Stimulated activated naive CD4-positive, alpha-beta T cell treated with Interleukin-2 at 50 U/mL for 16 hours (primary cell): ENCODE measurements around the gene LMOD2.

Experiments
- DNase-seq: peaks from one replicate; lab custom pipeline; 2025; lab: John Stamatoyannopoulos, UW

LMOD2 gene

DNA sequence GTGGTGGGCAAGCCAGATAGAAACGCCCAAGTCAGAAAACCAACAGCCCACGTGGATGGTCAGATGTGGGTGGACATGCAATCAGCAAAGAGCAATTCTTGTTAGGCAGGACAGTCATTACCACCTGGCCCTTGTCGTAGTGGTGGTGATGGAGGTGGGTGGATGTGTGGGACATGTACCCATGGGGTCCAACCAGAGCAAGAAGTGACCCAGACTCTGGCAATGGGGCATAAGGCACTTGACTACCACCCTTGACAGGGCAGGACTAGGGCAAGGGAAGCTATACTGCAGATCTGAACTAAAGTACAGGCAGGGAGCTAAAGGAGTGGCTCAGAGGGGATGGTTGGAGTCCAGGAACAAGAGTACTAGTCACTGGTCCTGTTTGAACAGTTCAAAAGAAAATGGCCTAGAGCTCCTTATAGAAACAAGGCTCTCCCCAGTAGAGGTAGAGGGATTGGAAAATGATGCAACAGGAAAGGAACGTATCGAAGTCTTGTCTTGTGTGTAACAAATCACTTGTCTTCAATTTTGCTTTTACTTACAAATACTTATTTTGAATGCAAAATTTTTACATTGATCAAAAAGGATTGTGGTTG lies 17.6 kb downstream of the LMOD2 start:
- DNase-seq = no peak

DNA sequence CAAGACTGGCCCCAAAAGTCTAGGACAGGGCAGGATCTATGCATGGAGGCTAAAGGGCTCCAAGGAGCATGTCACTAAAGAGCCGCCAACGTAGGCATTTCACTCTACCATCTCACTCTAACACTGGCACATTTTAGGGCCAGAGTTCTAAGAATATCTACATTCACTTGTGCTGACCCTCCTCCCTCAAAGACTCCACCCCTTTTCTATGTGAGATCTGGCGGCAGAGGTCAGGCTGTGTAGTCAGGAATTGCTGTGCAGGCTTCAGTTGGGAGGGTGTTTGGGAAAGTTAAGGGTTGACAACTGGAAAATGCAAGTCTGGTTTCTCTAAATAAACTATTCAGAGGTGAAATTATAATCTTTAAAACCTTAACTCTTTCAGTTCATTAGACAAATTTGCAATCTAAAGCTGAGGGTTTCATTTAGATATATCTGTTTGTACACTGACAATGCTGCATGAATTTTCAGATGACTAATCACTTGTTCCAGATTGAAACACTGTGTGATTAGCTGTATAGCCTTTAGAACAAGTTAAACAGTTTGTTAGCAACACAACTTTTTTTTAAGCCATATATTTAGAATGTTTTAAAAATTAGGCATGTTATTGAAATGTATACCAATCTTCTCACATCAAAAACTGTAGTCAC lies 18.2 kb downstream of the LMOD2 start:
- DNase-seq = no peak

DNA sequence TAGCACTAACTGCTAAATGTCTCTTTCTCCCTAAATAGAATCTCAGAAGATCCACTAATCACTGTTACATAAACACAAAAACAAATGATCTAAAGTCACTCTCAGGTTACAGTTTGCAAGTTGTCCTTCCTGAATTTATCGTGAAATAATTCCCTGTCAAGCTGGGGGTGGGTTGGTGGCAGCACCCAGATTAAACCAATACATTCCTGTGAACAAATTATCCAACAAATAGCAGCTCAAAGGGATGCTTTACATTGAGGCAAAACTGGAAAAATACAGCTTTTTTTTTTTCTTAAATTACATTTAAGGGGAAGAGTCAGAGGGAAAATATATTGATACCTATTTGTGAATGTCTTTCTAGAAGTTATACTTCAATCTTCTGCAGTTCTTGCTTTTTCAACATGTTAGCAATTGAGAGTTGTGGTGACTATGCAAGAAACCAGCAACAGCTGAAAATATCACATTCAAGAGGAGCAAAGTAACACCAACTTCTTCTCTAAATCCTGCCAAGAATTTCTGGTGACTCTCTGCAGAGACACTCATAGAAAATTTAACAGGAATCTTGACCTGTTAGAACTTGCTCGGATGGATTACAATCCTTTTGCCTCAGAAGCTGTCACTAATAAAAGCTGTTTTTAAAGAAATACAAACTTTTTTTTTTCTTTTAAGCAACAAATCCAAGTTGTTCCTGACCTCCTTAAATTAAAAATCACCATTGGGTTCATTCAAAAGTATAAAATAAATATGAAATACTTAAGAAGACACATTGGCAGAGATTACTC lies 18.9 kb downstream of the LMOD2 start:
- no peak for DNase-seq

DNA sequence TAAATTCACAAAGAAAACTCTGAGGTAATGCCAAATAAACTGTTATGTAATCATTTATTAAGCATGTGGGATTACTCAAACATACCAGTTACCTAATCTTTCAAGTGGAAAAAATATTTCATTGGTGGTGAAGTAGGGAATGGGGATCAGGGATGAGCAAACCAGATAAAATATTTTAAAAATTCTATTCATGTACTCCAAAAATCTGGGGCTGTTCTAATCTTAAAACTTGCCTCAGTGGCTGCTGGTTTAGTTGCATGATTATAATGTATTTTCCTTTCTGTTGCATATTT lies 19.5 kb downstream of the LMOD2 start:
- no peak for DNase-seq

DNA sequence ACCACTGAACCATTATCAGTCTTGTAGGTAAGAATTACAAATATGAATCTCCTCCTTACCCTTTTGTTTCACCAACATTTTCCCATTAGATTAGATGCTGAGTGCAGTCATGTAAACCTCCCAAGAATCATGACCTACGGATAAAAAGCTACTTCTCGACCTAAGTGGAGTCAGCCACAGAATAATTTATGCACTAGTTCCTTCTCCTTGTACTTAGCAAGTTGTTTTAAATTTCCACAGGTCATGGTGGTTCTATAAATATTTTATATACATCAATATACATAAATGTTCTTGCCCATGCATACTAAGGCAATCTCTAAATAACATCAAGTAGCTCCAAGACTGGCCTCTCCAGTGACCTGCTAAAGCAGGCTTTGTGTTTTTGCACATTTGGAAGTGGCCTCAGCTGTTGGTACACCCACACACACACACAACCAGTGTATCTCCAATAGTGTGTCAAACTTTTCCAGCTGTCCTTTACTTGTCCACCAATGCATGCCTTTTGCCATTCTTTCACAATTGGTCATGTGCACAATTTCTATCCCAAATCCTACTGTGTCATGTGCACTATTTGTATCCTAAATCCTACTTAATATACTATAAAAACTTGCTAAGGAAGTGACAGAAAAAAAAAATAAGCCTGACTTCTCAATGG lies 21.5 kb downstream of the LMOD2 start:
- DNase-seq = no peak

DNA sequence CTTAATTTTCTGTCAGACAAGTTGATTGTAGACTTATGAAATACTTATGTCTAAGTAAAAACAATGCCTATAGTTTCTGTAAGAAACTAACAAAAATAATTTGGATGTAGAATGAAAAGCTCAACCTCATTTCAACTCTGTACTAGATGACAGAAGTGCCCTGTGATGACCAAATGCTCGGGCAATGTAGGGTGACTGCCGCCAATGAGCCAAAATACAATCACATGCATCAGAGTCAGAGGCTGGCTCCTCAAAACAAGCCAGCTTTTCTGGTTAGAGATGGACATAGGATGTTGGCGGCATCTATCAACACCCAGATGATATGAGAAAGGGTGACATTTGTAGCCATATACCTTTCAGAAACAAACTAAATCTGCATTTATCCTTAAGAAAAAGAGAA lies 23.9 kb downstream of the LMOD2 start:
- DNase-seq = no peak

DNA sequence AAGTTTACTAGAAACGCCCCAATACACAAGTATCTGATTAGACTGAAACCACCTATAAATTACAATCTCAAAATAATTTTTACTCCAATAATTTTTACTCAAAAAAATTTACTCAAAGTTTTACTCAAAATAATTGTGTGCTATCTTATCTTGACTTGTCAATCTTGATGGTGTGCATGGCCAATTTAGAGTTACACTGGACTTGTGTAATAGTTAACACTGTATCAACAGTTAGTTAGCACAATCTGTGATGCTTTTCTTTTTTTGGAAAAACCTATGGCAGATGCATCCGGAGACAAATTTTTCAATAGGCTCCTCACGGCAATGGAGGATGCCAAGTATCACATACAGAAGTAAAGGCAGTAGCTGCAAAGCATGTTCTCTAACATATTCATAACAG lies 24.9 kb downstream of the LMOD2 start:
- DNase-seq = no peak

DNA sequence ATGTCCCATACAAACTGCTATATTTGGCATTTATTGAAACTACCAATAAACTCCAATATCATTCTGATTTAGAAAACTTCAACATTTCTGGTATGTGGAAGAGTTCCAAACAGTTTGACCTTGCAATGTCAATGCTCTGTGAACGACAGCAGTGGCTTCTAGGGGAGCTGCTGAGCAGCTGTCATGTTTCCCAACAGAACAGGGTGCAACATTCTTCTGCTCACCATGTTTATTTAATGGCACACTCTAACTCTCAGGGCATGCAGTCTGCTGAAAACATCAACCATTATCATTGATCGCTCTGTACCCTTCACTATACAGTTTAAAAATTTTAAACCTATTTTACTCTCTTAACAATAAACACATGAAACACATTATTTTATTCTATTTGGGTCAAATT lies 25.9 kb downstream of the LMOD2 start:
- no peak for DNase-seq

DNA sequence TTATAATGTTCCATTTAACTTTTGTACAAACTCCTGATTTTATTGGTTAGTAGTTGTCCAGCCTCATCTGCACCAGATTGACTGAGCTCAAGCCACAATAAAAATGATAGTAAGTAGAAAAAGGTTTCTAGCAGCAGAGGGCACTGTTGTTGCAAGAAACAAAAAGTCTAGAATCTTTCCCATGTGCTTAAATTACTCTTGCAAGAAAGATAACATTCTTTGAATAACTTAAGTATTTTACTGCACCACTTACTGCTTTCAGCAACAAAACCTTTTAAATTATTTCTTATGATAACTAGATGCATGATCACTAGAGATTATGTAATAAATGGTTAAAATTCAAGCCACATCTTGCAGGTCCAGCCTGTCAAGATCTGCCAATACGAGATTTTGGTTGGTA lies 27.0 kb downstream of the LMOD2 start:
- no peak for DNase-seq

DNA sequence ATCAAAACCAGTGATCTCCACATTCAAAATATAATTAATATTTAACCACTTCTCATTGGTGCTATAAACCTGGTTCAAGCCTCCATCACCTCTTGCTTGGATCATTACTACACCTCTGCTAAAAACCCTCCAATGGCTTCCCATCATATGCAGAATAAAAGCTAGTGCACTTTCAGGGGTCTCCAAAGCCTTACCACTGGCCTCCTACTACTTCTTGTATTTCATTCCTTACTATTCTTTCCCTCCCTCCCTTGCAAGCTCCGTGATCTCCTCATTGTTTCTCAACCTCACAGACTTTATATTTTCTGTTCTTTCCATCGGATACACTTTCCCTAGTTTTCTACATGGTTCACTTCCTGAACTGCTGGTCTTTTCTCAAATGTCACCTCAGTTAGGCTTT lies 31.5 kb downstream of the LMOD2 start:
- no peak for DNase-seq

DNA sequence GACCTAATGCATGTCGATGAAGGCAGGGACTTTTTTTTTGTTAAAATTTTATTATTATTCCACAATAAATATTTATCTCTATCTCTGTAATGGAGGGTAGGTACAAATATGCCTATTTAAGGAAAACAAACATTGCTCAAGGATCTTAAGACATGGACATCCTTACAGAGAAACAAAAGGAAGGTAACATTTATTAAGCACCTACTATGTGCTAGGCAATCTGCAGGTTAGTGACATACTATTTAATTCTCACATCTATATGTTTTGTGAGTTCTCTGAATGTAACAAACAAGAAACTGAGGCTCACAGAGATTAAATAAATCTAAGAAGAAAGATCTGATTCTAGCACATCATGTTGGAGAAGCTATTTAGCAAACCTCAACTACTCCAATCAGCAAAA lies 32.1 kb downstream of the LMOD2 start:
- DNase-seq = no peak

DNA sequence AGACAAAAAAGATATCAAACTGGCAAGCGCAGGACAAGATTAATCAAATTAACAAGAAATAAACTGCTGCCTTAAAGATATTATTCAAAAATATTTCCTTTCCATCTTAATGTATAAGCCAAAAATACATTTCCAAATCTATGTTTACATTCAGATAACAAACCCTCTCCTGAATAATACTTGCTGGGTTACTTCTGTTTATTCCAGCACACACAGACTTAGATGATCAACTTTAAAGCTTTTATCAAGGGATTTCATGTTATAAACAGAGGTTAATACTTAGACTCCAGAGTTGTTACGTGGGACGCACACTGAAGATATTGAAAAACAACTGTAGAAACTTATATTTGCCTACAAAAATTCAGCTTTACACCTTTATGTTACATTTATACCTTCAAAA lies 33.6 kb downstream of the LMOD2 start:
- no peak for DNase-seq

DNA sequence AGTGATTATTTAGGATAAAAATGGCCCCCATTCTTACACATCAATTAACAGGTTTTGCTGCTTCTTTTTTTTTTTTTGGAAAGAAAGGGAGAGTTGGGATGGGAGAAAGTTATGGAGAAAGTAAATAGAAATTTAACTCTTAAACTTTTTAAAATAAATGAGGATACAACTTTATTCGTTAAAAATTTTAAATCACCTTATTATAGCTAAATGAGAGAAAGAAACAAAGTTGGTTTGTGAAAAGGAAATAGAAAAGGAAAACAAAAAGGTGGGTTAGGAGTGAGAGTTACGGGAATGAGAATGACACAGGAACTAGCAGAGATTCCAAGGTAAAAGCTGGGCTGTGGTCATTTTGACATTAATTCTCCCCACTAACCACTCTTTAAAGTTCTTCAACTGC lies 34.9 kb downstream of the LMOD2 start:
- DNase-seq = no peak

DNA sequence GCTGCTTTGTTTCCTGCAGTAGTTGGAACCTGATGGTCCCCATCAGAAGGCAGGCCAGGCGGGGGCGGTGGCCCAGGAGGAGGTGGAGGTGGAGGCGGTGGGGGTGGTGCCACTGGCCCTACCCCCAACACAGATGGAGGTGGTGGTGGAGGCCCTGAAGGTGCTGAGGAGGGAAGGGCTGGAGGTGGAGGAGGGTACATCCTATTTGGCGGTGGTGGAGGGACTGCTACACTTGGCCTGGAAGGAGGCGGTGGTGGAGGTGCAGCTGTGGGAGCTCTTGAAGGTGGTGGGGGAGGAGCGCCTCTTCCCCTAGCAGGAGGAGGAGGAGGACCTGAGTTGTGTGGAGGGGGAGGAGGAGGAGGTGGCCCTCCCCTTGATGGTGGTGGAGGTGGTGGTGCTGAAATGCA lies 36.8 kb downstream of the LMOD2 start:
- DNase-seq = no peak

DNA sequence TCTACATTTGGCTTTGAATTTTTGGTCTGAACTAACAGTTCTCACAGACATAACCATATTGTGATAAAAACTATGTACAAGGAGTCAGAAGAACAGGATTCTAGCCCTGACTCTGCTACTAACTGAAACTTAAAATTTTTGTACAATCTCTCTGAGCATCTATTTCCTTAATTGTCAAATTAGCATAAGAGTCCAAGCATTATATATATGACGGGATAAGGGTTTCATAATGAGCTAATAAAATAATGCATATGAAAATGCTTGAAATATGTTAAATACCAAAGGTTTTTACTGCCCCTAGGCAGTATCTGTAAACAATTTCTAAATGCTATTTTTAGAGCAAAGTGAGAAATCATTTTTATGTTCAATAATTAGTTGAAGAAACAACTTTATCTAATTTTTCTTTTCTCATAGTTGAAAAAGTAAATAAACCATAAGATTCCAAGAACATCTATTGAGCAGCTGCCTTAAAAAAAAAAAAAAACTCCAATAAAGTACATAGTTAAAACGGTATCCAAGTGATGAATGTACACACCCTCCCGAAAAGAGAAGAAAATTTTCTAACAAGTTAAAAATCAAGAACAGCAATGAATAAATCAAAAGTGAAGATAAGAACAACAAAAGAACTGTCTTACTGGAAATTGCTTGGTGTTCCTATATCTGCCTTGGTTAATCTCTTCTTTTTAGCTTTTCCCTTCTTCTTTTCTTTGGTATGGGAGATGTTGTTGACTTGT lies 40.4 kb downstream of the LMOD2 start:
- no peak for DNase-seq

DNA sequence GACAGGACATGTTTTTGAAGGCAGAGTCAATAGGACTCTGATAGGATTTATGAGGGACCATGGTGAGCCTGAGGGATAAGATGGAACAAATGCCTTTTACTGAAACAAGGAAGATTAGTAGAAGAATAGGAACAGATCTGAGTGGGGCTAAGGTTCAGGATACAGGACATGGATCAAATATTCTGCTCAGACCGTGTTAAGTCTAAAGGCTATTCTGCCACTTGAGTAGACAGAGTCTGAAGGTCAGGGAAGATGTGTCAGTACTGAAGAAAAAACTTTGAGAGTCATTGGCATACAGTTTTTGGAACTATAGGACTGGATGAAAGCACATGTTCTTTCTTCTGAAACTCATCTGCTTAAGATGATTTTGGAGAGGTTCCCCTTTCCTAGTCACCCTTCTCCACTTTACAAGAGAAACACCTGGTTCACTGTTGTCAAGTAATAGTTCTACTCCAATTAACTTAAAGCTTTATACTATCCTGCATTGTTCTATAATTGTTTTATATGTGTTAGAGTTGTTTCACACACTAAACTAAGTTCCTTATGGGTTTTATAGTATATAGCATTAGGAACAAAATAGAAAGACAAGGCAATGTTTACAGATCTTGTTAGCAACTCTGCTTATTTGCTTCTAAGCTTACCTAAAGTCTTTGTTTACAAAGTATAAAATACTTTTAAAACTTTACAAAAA lies 49.7 kb downstream of the LMOD2 start:
- no peak for DNase-seq

DNA sequence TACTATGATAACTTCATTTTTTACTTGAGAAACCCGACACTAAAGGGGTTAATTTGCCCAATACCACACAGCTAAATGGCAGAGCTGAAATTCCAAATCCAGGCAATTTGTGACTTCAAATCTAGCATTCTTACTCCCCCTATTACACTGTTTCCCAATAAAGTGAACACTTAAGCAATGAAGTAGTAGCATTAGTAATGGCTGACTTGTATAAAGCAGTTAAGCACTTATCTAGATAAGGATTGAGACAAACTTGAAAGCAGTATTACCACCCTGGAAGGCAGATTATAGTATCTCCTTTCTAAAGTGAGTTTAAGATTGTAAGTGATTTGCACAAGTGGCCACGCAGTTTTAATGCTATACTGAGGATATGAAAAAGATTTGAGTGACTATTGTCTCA lies 53.9 kb downstream of the LMOD2 start:
- DNase-seq = no peak

DNA sequence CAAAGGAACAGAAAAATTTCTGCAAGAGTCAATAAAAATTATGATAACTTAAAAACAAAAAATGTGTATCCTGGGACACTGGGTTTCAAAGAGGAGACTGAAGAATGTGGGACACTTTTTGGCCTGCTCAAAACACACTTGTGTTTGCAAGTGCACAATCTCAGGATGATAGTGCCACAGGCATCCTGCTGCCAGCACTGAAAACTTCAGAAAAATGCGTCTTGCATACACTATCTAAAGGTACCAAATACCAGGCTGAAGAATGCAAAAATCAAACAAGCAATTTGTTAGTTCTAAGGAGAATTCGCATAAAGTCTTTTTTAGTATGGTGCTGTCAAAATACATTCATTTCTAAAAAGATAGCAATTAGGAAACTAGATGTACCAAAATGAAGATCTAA lies 55.0 kb downstream of the LMOD2 start:
- no peak for DNase-seq

DNA sequence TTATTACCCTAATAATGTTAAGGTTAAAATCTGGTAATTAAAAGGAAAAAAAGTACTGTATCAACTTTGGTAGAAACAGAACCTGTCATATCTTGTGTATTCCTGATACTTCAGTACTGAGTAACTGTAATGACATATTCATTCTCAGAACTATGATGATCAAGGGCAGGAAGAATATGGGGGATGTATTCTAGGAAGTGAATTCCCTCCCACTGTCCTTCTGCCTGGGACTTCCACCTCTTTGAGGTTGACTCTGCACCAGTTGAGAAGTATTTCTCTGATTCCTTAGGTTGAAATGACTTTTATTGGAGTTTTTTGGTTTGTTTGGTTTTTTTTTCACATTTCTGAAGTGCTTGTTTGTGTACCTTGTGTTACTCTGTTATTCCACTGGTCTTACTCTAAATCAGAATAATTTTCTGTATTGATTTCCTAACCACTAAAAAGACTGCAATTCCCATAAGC lies 56.2 kb downstream of the LMOD2 start:
- DNase-seq = no peak

DNA sequence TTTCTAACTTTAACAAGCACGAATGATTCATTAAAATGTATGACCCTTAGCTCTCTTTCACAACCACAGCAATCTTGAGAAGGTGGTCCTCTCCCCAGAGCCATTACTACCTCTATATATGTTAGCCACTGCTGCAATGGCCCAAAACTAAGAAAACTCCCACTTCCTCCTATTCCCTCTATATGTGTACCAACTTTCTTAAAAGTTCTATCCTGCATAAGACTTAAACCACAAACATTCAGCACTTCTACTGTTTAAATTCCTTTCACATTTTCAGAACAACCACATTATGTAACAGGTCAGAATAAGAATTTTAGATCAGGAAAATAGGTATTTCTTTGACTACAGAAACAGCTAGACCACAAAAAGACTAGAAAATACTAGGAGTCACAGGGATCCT lies 57.0 kb downstream of the LMOD2 start:
- no peak for DNase-seq
